Measurements from ENCODE around the gene MRPL14. TPM values are rescaled to one million over a fixed set of nuclear protein-coding genes. Genes with fewer than 3 reads are reported as not detected.

Gene MRPL14
- total RNA-seq, 1 donor from 2014 or later, result 32.3 TPM

- DNase-seq, result peak; percentile 92
These were observed 48.2 kb downstream of the MRPL14 start for GRCh38 chr6:44078827-44079671.

GRCh38 chr6:44078219-44078826 is 48.9 kb downstream of the MRPL14 start:
- no peak for DNase-seq

- DNase-seq, result no peak
These were observed 49.9 kb downstream of the MRPL14 start for GRCh38 chr6:44077214-44077946.

GRCh38 chr6:44076356-44077213 is 50.7 kb downstream of the MRPL14 start:
- DNase-seq, result peak; percentile 69

- DNase-seq, result no peak
These were observed 51.5 kb downstream of the MRPL14 start for GRCh38 chr6:44075647-44076355.

- DNase-seq, result no peak
These were observed 52.2 kb downstream of the MRPL14 start for GRCh38 chr6:44074813-44075646.

- DNase-seq, result peak; percentile 96
These were observed 52.8 kb downstream of the MRPL14 start for GRCh38 chr6:44074439-44074812.

- peak; percentile 84 for DNase-seq
These were observed 53.4 kb downstream of the MRPL14 start for GRCh38 chr6:44073612-44074438.

GRCh38 chr6:44072959-44073611 is 54.2 kb downstream of the MRPL14 start:
- peak; percentile 98 for DNase-seq

GRCh38 chr6:44072452-44072958 is 54.7 kb downstream of the MRPL14 start:
- DNase-seq, result no peak

- DNase-seq, result peak; percentile 53
These were observed 55.4 kb downstream of the MRPL14 start for GRCh38 chr6:44071670-44072451.

- no peak for DNase-seq
These were observed 58.5 kb downstream of the MRPL14 start for GRCh38 chr6:44068607-44069296.

GRCh38 chr6:44067173-44068139 is 59.8 kb downstream of the MRPL14 start:
- no peak for DNase-seq

- no peak for DNase-seq
These were observed 60.7 kb downstream of the MRPL14 start for GRCh38 chr6:44066394-44067172.

- no peak for DNase-seq
These were observed 61.7 kb downstream of the MRPL14 start for GRCh38 chr6:44065443-44066140.
